HG02678 (cell line): ENCODE results near the gene YLPM1.

Source experiments
- ATAC-seq: cut with Tn5 transposase; IDR thresholded peaks from one replicate; pipeline ENCODE4 v1.9.1; 2021; ENCODE audit warnings: mild to moderate bottlenecking, moderate library complexity; ENCODE audit not compliant: unreplicated experiment

YLPM1 gene

GRCh38 chr14:74836251-74836960 is 73.3 kb downstream of the YLPM1 start:
- no peak for ATAC-seq

- ATAC-seq = no peak
Measured at GRCh38 chr14:74838166-74838565, 75.0 kb downstream of the YLPM1 start.

GRCh38 chr14:74840603-74841030 is 77.5 kb downstream of the YLPM1 start:
- ATAC-seq = peak; percentile 43

GRCh38 chr14:74841230-74842207 is 78.4 kb downstream of the YLPM1 start:
- ATAC-seq = peak; percentile 89

GRCh38 chr14:74843653-74844052 is 80.5 kb downstream of the YLPM1 start:
- ATAC-seq = no peak

GRCh38 chr14:74846168-74846567 is 83.1 kb downstream of the YLPM1 start:
- ATAC-seq = no peak

- ATAC-seq = no peak
Measured at GRCh38 chr14:74846968-74847665, 84.0 kb downstream of the YLPM1 start.

- ATAC-seq = no peak
Measured at GRCh38 chr14:74848768-74849167, 85.7 kb downstream of the YLPM1 start.

- no peak for ATAC-seq
Measured at GRCh38 chr14:74852922-74853530, 89.9 kb downstream of the YLPM1 start.

GRCh38 chr14:74853581-74853980 is 90.5 kb downstream of the YLPM1 start:
- ATAC-seq = no peak

GRCh38 chr14:74855021-74855420 is 91.9 kb downstream of the YLPM1 start:
- ATAC-seq = no peak

- no peak for ATAC-seq
Measured at GRCh38 chr14:74855945-74856344, 92.8 kb downstream of the YLPM1 start.

- no peak for ATAC-seq
Measured at GRCh38 chr14:74856366-74856765, 93.2 kb downstream of the YLPM1 start.

- no peak for ATAC-seq
Measured at GRCh38 chr14:74858022-74858421, 94.9 kb downstream of the YLPM1 start.

- no peak for ATAC-seq
Measured at GRCh38 chr14:74859757-74860552, 96.8 kb downstream of the YLPM1 start.

GRCh38 chr14:74860899-74861733 is 98.0 kb downstream of the YLPM1 start:
- ATAC-seq = no peak

- no peak for ATAC-seq
Measured at GRCh38 chr14:74861734-74862090, 98.6 kb downstream of the YLPM1 start.

GRCh38 chr14:74863274-74863673 is 100.2 kb downstream of the YLPM1 start:
- ATAC-seq = no peak

- no peak for ATAC-seq
Measured at GRCh38 chr14:74864198-74864597, 101.1 kb downstream of the YLPM1 start.
